Upper lobe of left lung (tissue), 6 donors: Measurements from ENCODE around the gene YAP1. TPM values are rescaled to one million over a fixed set of nuclear protein-coding genes. Genes with fewer than 3 reads are reported as not detected.

ENCODE experiments used
- ATAC-seq, 2 donors: fragments of 200-7000 bp; cut with Tn5 transposase; one replicate each; pipeline ENCODE4 v1.9.1; 2022; ENCODE audit warnings: mild to moderate bottlenecking in 2 of 2, moderate library complexity in 2 of 2; ENCODE audit not compliant: low FRiP score in 2 of 2
- DNase-seq, 2 donors: peaks; one replicate each; pipeline ENCODE4 v3.0.0-alpha.2; 2019 to 2020
- H3K27ac ChIP-seq, 4 donors: fragments of 200-600 bp; sonication (generic); one replicate each; pipeline ENCODE4 v1.5.1; 2016 to 2019
- H3K27me3 ChIP-seq, 4 donors: fragments of 200-600 bp; sonication (generic); one replicate each; pipeline ENCODE4 v1.5.1; 2017 to 2019
- H3K36me3 ChIP-seq, 4 donors: fragments of 200-600 bp; sonication (generic); one replicate each; pipeline ENCODE4 v1.5.1; 2016 to 2019
- H3K4me1 ChIP-seq, 4 donors: fragments of 200-600 bp; sonication (generic); one replicate each; pipeline ENCODE4 v1.5.1; 2018 to 2019
- H3K4me3 ChIP-seq, 4 donors: fragments of 200-600 bp; sonication (generic); one replicate each; pipeline ENCODE4 v1.5.1; 2017 to 2019; ENCODE audit warnings: mild to moderate bottlenecking in 2 of 4, moderate library complexity in 1 of 4
- H3K9me3 ChIP-seq, 4 donors: fragments of 200-600 bp; sonication (generic); one replicate each; pipeline ENCODE4 v1.5.1; 2018 to 2019
- CTCF ChIP-seq, 6 experiments: fragments of 450-650 bp in 4 of 6; fragments of 200-600 bp in 2 of 6; sonication (generic) in 2 of 6; IDR thresholded peaks; one replicate each; pipeline ENCODE4 v1.5.1; 2016 to 2019; ENCODE audit warnings: antibody characterized with exemption in 6 of 6
- EP300 ChIP-seq, 4 donors: sonication (generic); formaldehyde crosslinking; IDR thresholded peaks; one replicate each; pipeline ENCODE4 v1.5.1; 2017; ENCODE audit warnings: antibody characterized with exemption in 4 of 4, control low read depth in 2 of 4
- POLR2A ChIP-seq, 4 donors: fragments of 450-650 bp; IDR thresholded peaks; one replicate each; pipeline ENCODE4 v1.5.1; 2016 to 2017; ENCODE audit warnings: antibody characterized with exemption in 4 of 4, mild to moderate bottlenecking in 2 of 4
- POLR2AphosphoS5 ChIP-seq, 2 donors: sonication (generic); formaldehyde crosslinking; IDR thresholded peaks; one replicate each; pipeline ENCODE4 v1.5.1; 2017; ENCODE audit warnings: antibody characterized with exemption in 2 of 2
- WGBS, 2 donors: methylation state at CpG; one replicate each; pipeline ENCODE4 v1.1.5; 2017 to 2018; 5-methylcytosine and 5-hydroxymethylcytosine counted together
- total RNA-seq, 6 donors: library from RNA; depleted of rRNA in 4 of 6; stranded (reverse); fragments of >200 nt in 4 of 6; gene quantifications; one replicate each; pipeline versions ENCODE4 v1.1.0 to v1.2.1, GENCODE V29; 2016 to 2021
- donor health status: DM: no; HTN: no; CAD: no; lungs with moderate emphysema.
- donor health status: DM: no; HTN: yes; CAD: no; lungs with severe emphysema.

Gene YAP1
- total RNA-seq, 6 donors from 2014 or later: 99.2 to 262 (median 190) TPM

GRCh38 chr11:102179371-102179770 lies 69.1 kb downstream of the YAP1 start:
- H3K9me3 ChIP-seq: no peaks in the 10 kb centered on the region
- H3K27me3 ChIP-seq: no peaks in the 10 kb centered on the region
- WGBS, 2 donors: 90% methylated on average over 4 of the region's 4 CpGs
- peaks cover 0 to 17% (median 13%) of the 10 kb centered on the region in 4 donors for H3K4me1 ChIP-seq
- H3K4me3 ChIP-seq: no peak overlapping the region
- TF ChIP-seq POLR2A (IDR thresholded peaks at IDR 0.05) (no peak), EP300 (IDR thresholded peaks at IDR 0.05) (no peak), CTCF (IDR thresholded peaks at IDR 0.05) (no peak), POLR2AphosphoS5 (IDR thresholded peaks at IDR 0.05) (no peak)
- peak overlapping the region; percentile 51 to 78 (median 68) for H3K27ac ChIP-seq
- no peak for DNase-seq
- ATAC-seq: no peak
- peaks cover 0 to 18% (median 2%) of the 10 kb centered on the region in 4 donors for H3K36me3 ChIP-seq

DNA sequence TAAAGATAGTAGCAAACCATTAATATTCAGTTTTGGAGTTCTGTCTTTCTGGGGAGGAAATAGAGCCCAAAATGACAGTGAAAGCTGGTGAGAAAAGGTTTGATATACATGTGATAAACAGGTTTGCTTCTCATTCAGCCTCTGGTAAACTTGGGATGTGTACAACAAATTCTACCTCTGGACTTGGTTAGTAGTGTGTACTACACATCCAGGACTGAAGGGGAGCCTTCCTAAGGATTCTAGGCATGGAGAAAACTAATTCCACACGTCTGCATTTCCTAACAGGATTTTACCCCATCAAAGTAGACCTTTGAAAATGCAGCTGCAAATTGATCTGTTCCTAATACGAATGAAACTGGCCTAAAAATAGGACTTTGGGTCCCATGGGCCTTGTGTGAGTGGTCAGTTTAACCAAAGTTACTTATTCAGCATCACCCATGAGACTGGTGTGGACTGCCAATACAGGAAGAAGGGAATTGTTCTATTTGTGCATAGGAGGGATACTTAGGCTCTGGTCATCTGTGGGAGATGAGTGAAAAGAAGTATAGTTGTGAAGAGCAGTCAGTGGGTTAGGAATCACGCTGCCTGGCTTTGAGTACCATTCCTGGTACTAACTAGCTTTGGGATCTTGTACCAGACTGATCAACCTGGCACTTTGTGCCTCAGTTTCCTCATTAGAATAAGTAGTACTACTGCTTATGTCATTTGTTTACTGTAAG lies 74.2 kb downstream of the YAP1 start:
- Histone ChIP-seq H3K27me3 (no peaks in the 10 kb centered on the region), H3K4me3 (no peak overlapping the region), H3K9me3 (no peaks in the 10 kb centered on the region), H3K36me3 (peaks cover 0 to 14% (median 0%) of the 10 kb centered on the region in 4 donors), H3K4me1 (peaks cover 10 to 27% (median 14%) of the 10 kb centered on the region in 4 donors), H3K27ac (no peak overlapping the region)
- no peak for ATAC-seq
- no peak for TF ChIP-seq POLR2AphosphoS5 (IDR thresholded peaks at IDR 0.05)
- no peak for TF ChIP-seq EP300 (IDR thresholded peaks at IDR 0.05)
- no peak for TF ChIP-seq CTCF (IDR thresholded peaks at IDR 0.05)
- TF ChIP-seq POLR2A (IDR thresholded peaks at IDR 0.05): no peak
- DNase-seq: no peak
- WGBS, 2 donors: 73 to 79% methylated on average over 3 of the region's 3 CpGs

DNA sequence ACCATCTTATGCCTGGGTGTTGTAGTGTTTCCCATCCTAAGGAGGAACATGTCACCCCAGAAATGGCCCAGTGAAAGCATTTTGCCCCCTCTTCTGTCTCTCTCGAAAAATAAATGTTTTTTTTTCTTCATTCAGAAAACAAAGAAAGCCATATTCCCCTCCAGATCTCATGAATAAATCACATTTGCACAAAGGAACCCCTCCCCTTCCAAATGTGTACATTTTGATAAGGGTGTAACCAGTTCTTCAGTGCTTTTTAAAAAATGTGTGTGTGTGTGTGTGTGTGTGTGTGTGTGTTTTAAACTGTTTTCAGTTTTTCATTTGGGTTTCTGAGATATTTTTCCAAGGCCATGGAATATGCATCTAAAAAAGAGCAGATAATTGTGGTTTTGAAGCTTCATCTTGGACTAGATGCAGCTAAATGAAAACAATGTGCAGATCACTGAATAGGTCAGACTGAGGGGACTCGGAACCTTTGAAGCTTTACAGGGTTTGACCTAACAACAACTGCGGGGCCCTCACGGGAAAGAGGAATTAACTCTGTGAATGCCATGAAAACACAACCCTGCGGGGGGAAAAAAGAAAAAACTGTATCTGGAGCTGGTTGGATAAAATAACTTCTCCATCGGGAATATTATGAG lies 76.4 kb downstream of the YAP1 start:
- TF ChIP-seq EP300 (IDR thresholded peaks at IDR 0.05) (no peak), CTCF (IDR thresholded peaks at IDR 0.05) (no peak)
- H3K9me3 ChIP-seq: no peaks in the 10 kb centered on the region
- no peak overlapping the region for H3K4me3 ChIP-seq
- peaks cover 8 to 27% (median 14%) of the 10 kb centered on the region in 4 donors for H3K4me1 ChIP-seq
- DNase-seq: no peak
- ATAC-seq: peak in 1 of 2 donors; percentile 32
- WGBS, 2 donors: 54 to 57% methylated on average over 6 of the region's 6 CpGs
- peak overlapping the region in 2 of 4 donors; percentile 14 to 32 for H3K27ac ChIP-seq
- peaks cover 0 to 10% (median 0%) of the 10 kb centered on the region in 4 donors for H3K36me3 ChIP-seq
- no peaks in the 10 kb centered on the region for H3K27me3 ChIP-seq

GRCh38 chr11:102187416-102188151 lies 77.3 kb downstream of the YAP1 start:
- peak in 1 of 2 donors; percentile 52 for ATAC-seq
- peaks cover 8 to 27% (median 14%) of the 10 kb centered on the region in 4 donors for H3K4me1 ChIP-seq
- WGBS, 2 donors: 49% methylated on average over 8 of the region's 8 CpGs
- no peak for DNase-seq
- no peaks in the 10 kb centered on the region for H3K9me3 ChIP-seq
- H3K27me3 ChIP-seq: no peaks in the 10 kb centered on the region
- H3K4me3 ChIP-seq: no peak overlapping the region
- H3K36me3 ChIP-seq: peaks cover 0 to 10% (median 0%) of the 10 kb centered on the region in 4 donors
- no peak for TF ChIP-seq CTCF (IDR thresholded peaks at IDR 0.05)
- TF ChIP-seq EP300 (IDR thresholded peaks at IDR 0.05): no peak
- TF ChIP-seq POLR2A (IDR thresholded peaks at IDR 0.05): no peak
- no peak for TF ChIP-seq POLR2AphosphoS5 (IDR thresholded peaks at IDR 0.05)
- peak overlapping the region in 3 of 4 donors; percentile 12 to 51 (median 32) for H3K27ac ChIP-seq
